PC-9 (cell line): ENCODE measurements around the gene CBX5. TPM values are rescaled to one million over a fixed set of nuclear protein-coding genes. Genes with fewer than 3 reads are reported as not detected.
A peak's percentile ranks its signal among the peaks of the same experiment; 100 is the strongest.

ENCODE experiments used
- BruUV-seq: library from RNA; stranded (reverse); fragments of 400-500 nt; replicated peaks from 2 replicates; lab custom pipeline; 2021; lab: Mats Ljungman, UMichigan
- CTCF ChIA-PET: fragments of 300-600 bp; sonication (Branson Sonifier 250); formaldehyde crosslinking; loops from one replicate; lab custom pipeline; 2022; ENCODE audit warnings: antibody characterized with exemption; lab: Charles Lee
- POLR2A ChIA-PET: fragments of 300-600 bp; sonication (Branson Sonifier 250); formaldehyde crosslinking; loops from one replicate; lab custom pipeline; 2022; ENCODE audit warnings: antibody characterized with exemption; ENCODE audit not compliant: unreplicated experiment; lab: Charles Lee
- DNase-seq, 2 experiments: peaks; one replicate each; pipeline versions ENCODE4 v3.0.0 to v3.0.0-alpha.2; 2015 to 2022; ENCODE audit warnings: mixed read lengths in 1 of 2
- H2AFZ ChIP-seq: fragments of 200-600 bp; sonication (generic); 2 replicates; pipeline ENCODE4 v1.8.1; 2017; ENCODE audit warnings: antibody characterized with exemption
- H3F3A ChIP-seq: fragments of 200-600 bp; sonication (generic); 2 replicates; pipeline ENCODE4 v1.8.1; 2017; ENCODE audit warnings: antibody characterized with exemption, mild to moderate bottlenecking, low read depth; ENCODE audit not compliant: insufficient read depth
- H3K27ac ChIP-seq: fragments of 200-600 bp; sonication (generic); 2 replicates; pipeline ENCODE4 v1.6.1; 2016; ENCODE audit warnings: mixed run types
- H3K27me3 ChIP-seq: fragments of 200-600 bp; sonication (generic); 2 replicates; pipeline ENCODE4 v1.6.1; 2016; ENCODE audit warnings: low read depth, mixed run types; ENCODE audit not compliant: insufficient read depth
- H3K36me3 ChIP-seq: fragments of 200-600 bp; sonication (generic); 2 replicates; pipeline ENCODE4 v1.6.1; 2016; ENCODE audit warnings: low read depth, mixed run types
- H3K4me1 ChIP-seq: fragments of 200-600 bp; sonication (generic); replicated peaks from 2 replicates; pipeline ENCODE4 v1.6.1; 2016; ENCODE audit warnings: mixed run types; ENCODE audit not compliant: insufficient read depth
- H3K4me2 ChIP-seq: fragments of 200-600 bp; sonication (generic); 2 replicates; pipeline ENCODE4 v1.6.1; 2017; ENCODE audit warnings: mixed run types
- H3K4me3 ChIP-seq: fragments of 200-600 bp; sonication (generic); 2 replicates; pipeline ENCODE4 v1.6.1; 2016; ENCODE audit warnings: mixed run types
- H3K79me2 ChIP-seq: fragments of 200-600 bp; sonication (generic); 2 replicates; pipeline ENCODE4 v1.6.1; 2017; ENCODE audit warnings: low read depth, mixed run types
- H3K9me2 ChIP-seq: fragments of 200-600 bp; sonication (generic); 2 replicates; pipeline ENCODE4 v1.8.1; 2017; ENCODE audit warnings: mild to moderate bottlenecking; ENCODE audit not compliant: insufficient read depth
- H3K9me3 ChIP-seq: fragments of 200-600 bp; sonication (generic); 2 replicates; pipeline ENCODE4 v1.8.1; 2016; ENCODE audit warnings: low read depth; ENCODE audit not compliant: insufficient read depth
- H4K20me1 ChIP-seq: fragments of 200-600 bp; sonication (generic); 2 replicates; pipeline ENCODE4 v1.8.1; 2017; ENCODE audit not compliant: insufficient read depth
- CTCF ChIP-seq: fragments of 200-600 bp; sonication (generic); conservative IDR thresholded peaks from 2 replicates; pipeline ENCODE4 v1.6.1; 2017; ENCODE audit warnings: mixed run types, antibody characterized with exemption, mild to moderate bottlenecking, moderate library complexity
- EZH2 ChIP-seq: fragments of 200-600 bp; sonication (generic); IDR thresholded peaks from 2 replicates; pipeline ENCODE4 v1.8.0; 2017; ENCODE audit warnings: antibody characterized with exemption, low read depth
- intact Hi-C: fragments of 100-400 bp; cut with micrococcal nuclease; formaldehyde crosslinking; loops from one replicate; pipeline ENCODE4 v1.10.0; 2022; ENCODE audit not compliant: unreplicated experiment
- total RNA-seq: library from RNA; stranded (reverse); gene quantifications from 2 replicates; pipeline ENCODE4 v1.2.3, GENCODE V29; 2021

Gene CBX5
- total RNA-seq, 1 experiment from 2014 or later, result 154 TPM

GRCh38 chr12:54311051-54311450 is 31.1 kb upstream of the CBX5 start:
- H3K4me1 ChIP-seq, result peaks cover 16% of the 10 kb centered on the region
- H3F3A ChIP-seq, result peaks cover 20% of the 10 kb centered on the region; the same call in 1 of the 2 replicates
- intact Hi-C loops, result no loop called here
- H3K36me3 ChIP-seq, result no peaks in the 10 kb centered on the region
- ChIA-PET POLR2A (interaction anchor here (0.6 kb wide), 1 partner anchor 53 kb away, joined by 3 read pairs; no protein-coding TSS in a partner anchor), CTCF (no interaction called here)
- no TSS peak for BruUV-seq
- no peaks in the 10 kb centered on the region for H3K9me3 ChIP-seq
- peak in 1 of 2 experiments; percentile 54 for DNase-seq
- H3K4me3 ChIP-seq, result no peak overlapping the region
- H3K4me2 ChIP-seq, result no peak overlapping the region
- TF ChIP-seq EZH2, result no peak
- TF ChIP-seq CTCF, result no peak
- no peak overlapping the region for H2AFZ ChIP-seq
- no peaks in the 10 kb centered on the region for H4K20me1 ChIP-seq
- H3K9me2 ChIP-seq, result no peaks in the 10 kb centered on the region
- H3K27me3 ChIP-seq, result no peaks in the 10 kb centered on the region
- H3K79me2 ChIP-seq, result no peaks in the 10 kb centered on the region
- H3K27ac ChIP-seq, result no peak overlapping the region

GRCh38 chr12:54306925-54307741 is 27.2 kb upstream of the CBX5 start:
- H3K27ac ChIP-seq, result no peak overlapping the region
- H2AFZ ChIP-seq, result no peak overlapping the region
- H3K36me3 ChIP-seq, result no peaks in the 10 kb centered on the region
- no peaks in the 10 kb centered on the region for H3K79me2 ChIP-seq
- H3K9me3 ChIP-seq, result no peaks in the 10 kb centered on the region
- no peak overlapping the region for H3K4me3 ChIP-seq
- peaks cover 34% of the 10 kb centered on the region for H3K4me1 ChIP-seq
- no peaks in the 10 kb centered on the region for H3K27me3 ChIP-seq
- no peaks in the 10 kb centered on the region for H3K9me2 ChIP-seq
- no peaks in the 10 kb centered on the region for H4K20me1 ChIP-seq
- ChIA-PET CTCF (interaction anchor here (0.5 to 0.6 kb wide), 5 partner anchors 18 to 182 kb away, joined by 3 to 11 read pairs (median 4); partner anchors contain the start of genes CBX5 and COPZ1), POLR2A (interaction anchor here (0.6 kb wide), 1 partner anchor 275 kb away, joined by 8 read pairs; no protein-coding TSS in a partner anchor)
- peaks cover 30% of the 10 kb centered on the region; the same call in 1 of the 2 replicates for H3F3A ChIP-seq
- intact Hi-C loops, result no loop called here
- H3K4me2 ChIP-seq, result peak overlapping the region; percentile 40; the same call in 1 of the 2 replicates
- no peak for TF ChIP-seq CTCF
- no peak for TF ChIP-seq EZH2
- BruUV-seq, result no TSS peak
- DNase-seq, result peak; percentile 92 to 97

- peaks cover 36% of the 10 kb centered on the region; the same call in 1 of the 2 replicates for H3F3A ChIP-seq
- ChIA-PET CTCF (interaction anchor here (0.6 to 1.2 kb wide), 3 partner anchors 17 to 21 kb away, joined by 3 to 10 read pairs (median 9); partner anchors contain the start of gene COPZ1), POLR2A (interaction anchor here (0.6 to 0.7 kb wide), 4 partner anchors 17 to 573 kb away, joined by 3 to 6 read pairs (median 5); partner anchors contain the start of gene COPZ1)
- H3K9me3 ChIP-seq, result no peaks in the 10 kb centered on the region
- H3K4me2 ChIP-seq, result peak overlapping the region; percentile 71
- H2AFZ ChIP-seq, result no peak overlapping the region
- no peaks in the 10 kb centered on the region for H3K27me3 ChIP-seq
- H3K9me2 ChIP-seq, result no peaks in the 10 kb centered on the region
- H4K20me1 ChIP-seq, result no peaks in the 10 kb centered on the region
- H3K36me3 ChIP-seq, result no peaks in the 10 kb centered on the region
- H3K4me3 ChIP-seq, result peak overlapping the region; percentile 26; the same call in 1 of the 2 replicates
- DNase-seq, result peak; percentile 79 to 82
- intact Hi-C loops, result no loop called here
- no peaks in the 10 kb centered on the region for H3K79me2 ChIP-seq
- peaks cover 57% of the 10 kb centered on the region for H3K4me1 ChIP-seq
- TF ChIP-seq EZH2, result no peak
- no peak for TF ChIP-seq CTCF
- BruUV-seq, result no TSS peak
- no peak overlapping the region for H3K27ac ChIP-seq
Observed at GRCh38 chr12:54304187-54304810, 24.4 kb upstream of the CBX5 start.
